Spleen (tissue), 11 donors: ENCODE measurements around the gene TAS2R16. TPM values are rescaled to one million over a fixed set of nuclear protein-coding genes. Genes with fewer than 3 reads are reported as not detected.
"Not testable (repeated sequence)": the region's sequence is repeated elsewhere in the genome, so short reads cannot be mapped to it uniquely, and the experiment has no call there.

Experiments
- DNase-seq: peaks from one replicate; pipeline ENCODE4 v3.0.0-alpha.2; 2020
- H3K27ac ChIP-seq, 8 donors: fragments of 200-600 bp; sonication (generic) in 7 of 8; 1 replicate in 4 of 8; 2 replicates in 4 of 8; pipeline versions ENCODE4 v1.5.0 to v1.8.0; 2016 to 2021; ENCODE audit warnings: inconsistent platforms in 4 of 8, mild to moderate bottlenecking in 4 of 8, moderate library complexity in 1 of 8
- H3K27me3 ChIP-seq, 7 donors: fragments of 200-600 bp; sonication (generic) in 6 of 7; replicated peaks in 1 of 7; 1 replicate in 4 of 7; 2 replicates in 3 of 7; pipeline versions ENCODE4 v1.5.0 to v1.8.0; 2016 to 2021; ENCODE audit warnings: inconsistent platforms in 3 of 7, mild to moderate bottlenecking in 1 of 7
- H3K36me3 ChIP-seq, 6 donors: fragments of 200-600 bp; sonication (generic) in 5 of 6; 1 replicate in 4 of 6; 2 replicates in 2 of 6; pipeline versions ENCODE4 v1.5.0 to v1.8.0; 2016 to 2021; ENCODE audit warnings: inconsistent platforms in 2 of 6
- H3K4me1 ChIP-seq, 6 donors: fragments of 200-600 bp; sonication (generic) in 5 of 6; 1 replicate in 3 of 6; 2 replicates in 3 of 6; pipeline versions ENCODE4 v1.5.0 to v1.8.0; 2016 to 2021; ENCODE audit warnings: inconsistent platforms in 3 of 6
- H3K4me3 ChIP-seq, 8 donors: fragments of 200-600 bp; sonication (generic) in 7 of 8; 1 replicate in 4 of 8; 2 replicates in 4 of 8; pipeline versions ENCODE4 v1.5.0 to v1.8.0; 2016 to 2021; ENCODE audit warnings: inconsistent platforms in 4 of 8, mild to moderate bottlenecking in 4 of 8, moderate library complexity in 2 of 8
- H3K9me3 ChIP-seq, 8 donors: fragments of 200-600 bp; sonication (generic) in 7 of 8; 1 replicate in 4 of 8; 2 replicates in 4 of 8; pipeline versions ENCODE4 v1.5.0 to v1.8.0; 2016 to 2021; ENCODE audit warnings: inconsistent platforms in 4 of 8
- POLR2A ChIP-seq, 3 donors: fragments of 450-650 bp; IDR thresholded peaks; one replicate each; pipeline ENCODE4 v1.5.1; 2017; ENCODE audit warnings: antibody characterized with exemption in 3 of 3, mild to moderate bottlenecking in 1 of 3
- POLR2AphosphoS5 ChIP-seq, 3 donors: sonication (generic); formaldehyde crosslinking; IDR thresholded peaks; one replicate each; pipeline ENCODE4 v1.5.1; 2017; ENCODE audit warnings: antibody characterized with exemption in 3 of 3
- WGBS, 5 donors: extraction: QIAGEN DNeasy Blood & Tissue Kit in 3 of 5; methylation state at CpG; one replicate each; pipeline versions ENCODE4 v1.1.5 to v1.1.7; 2013 to 2018; 5-methylcytosine and 5-hydroxymethylcytosine counted together
- intact Hi-C: fragments of 100-400 bp; cut with DNase I; formaldehyde crosslinking; loops from one replicate; pipeline ENCODE4 v1.15.0; 2023; ENCODE audit warnings: low total_unique reads
- polyA plus RNA-seq, 3 donors: library from polyadenylated mRNA; stranded (reverse); fragments of 200-250 nt; gene quantifications; one replicate each; pipeline ENCODE4 v1.2.1, GENCODE V29; 2013
- total RNA-seq, 7 donors: library from RNA; depleted of rRNA in 3 of 7; stranded (reverse); fragments of >200 nt in 3 of 7; fragmentation: NEBNext Ultra II Directional in 4 of 7; extraction: Animal tissue kit (Norgen Biotek cat#: 25700) in 4 of 7; gene quantifications; one replicate each; pipeline versions ENCODE4 v1.1.0 to v1.2.1, GENCODE V29; 2016 to 2021
- TF ChIP-seq, protein P1 (sequence below), 11 experiments: fragments of 200-600 bp in 7 of 11; fragments of 450-650 bp in 4 of 11; sonication (generic) in 4 of 11; IDR thresholded peaks in 8 of 11; conservative IDR thresholded peaks in 3 of 11; 1 replicate in 7 of 11; 2 replicates in 4 of 11; pipeline versions ENCODE4 v1.4.0 to v1.8.0; 2016 to 2021; ENCODE audit warnings: antibody characterized with exemption in 11 of 11, inconsistent platforms in 4 of 11, mild to moderate bottlenecking in 1 of 11
- donor health status: healthy with polysubstance abuse.
- donor health status: DM: no; HTN: no; CAD: no; lungs with moderate emphysema.
- donor health status: DM: no; HTN: no; CAD: no.
- donor health status: Bipolar disorder and iron deficiency.
- donor health status: healthy.
- donor health status: DM: no; HTN: no; CAD: no.
- donor health status: DM: yes; HTN: yes; CAD: no.

The TAS2R16 gene
- total and polyA plus RNA-seq, 10 donors: not detected

DNA sequence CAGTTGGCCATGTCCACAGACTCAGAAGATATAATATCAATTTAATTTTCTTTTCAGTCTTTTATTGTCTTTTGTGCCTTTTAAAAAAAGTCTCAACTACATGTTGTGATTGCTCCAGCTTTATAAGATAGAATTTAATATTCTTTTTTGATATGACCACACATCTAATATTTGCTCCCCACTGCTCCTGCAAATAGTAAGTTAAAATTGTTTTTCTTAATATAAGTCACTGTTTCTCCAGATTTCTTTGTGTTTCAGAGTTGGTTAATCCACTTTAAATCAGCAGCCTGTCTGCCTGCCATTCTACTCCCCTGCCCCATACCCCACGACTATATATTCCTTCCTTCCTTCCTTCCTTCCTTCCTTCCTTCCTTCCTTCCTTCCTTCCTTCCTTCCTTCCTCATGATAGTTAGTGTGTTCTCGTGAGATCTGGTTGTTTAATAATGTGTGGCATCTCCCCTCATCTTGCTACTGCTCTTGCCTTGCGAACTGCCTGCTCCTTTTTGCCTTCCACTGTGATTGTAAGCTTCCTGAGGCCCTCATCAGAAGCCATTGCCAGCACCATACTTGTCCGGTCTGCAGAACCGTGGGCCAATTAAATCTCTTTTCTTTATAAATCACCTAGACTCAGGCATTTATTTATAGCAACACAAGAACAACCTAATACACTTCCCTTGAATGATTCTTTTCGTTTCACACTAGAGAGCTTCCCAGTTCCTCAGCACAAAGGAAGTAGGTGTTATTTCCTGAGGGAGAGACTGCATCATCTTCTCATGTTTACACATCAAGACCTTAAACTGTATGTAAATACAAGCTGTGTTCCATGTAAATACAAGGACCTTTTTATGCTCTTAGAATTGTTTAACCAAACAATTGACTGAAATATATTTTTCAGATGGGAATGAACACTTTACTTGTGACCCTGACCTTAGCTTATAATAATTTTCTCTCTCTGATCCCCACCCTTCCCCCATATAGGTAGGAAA is 24.5 kb downstream of the TAS2R16 start:
- no peaks in the 10 kb centered on the region for H3K4me1 ChIP-seq
- 30 to 48% (median 35%) methylated on average over 5 to 6 of the region's 6 CpGs for WGBS, 5 donors
- no peak for DNase-seq
- no peak overlapping the region for H3K27ac ChIP-seq
- no peaks in the 10 kb centered on the region for H3K27me3 ChIP-seq
- intact Hi-C loops: no loop called here
- H3K4me3 ChIP-seq: no peak overlapping the region
- TF ChIP-seq POLR2AphosphoS5 (IDR thresholded peaks at IDR 0.05): no peak
- H3K36me3 ChIP-seq: no peaks in the 10 kb centered on the region
- no peaks in the 10 kb centered on the region for H3K9me3 ChIP-seq

- WGBS, 5 donors: 71 to 83% (median 76%) methylated on average over 4 of the region's 4 CpGs
- Histone ChIP-seq H3K9me3 (no peaks in the 10 kb centered on the region), H3K27ac (no peak overlapping the region), H3K4me1 (no peaks in the 10 kb centered on the region), H3K36me3 (no peaks in the 10 kb centered on the region), H3K27me3 (no peaks in the 10 kb centered on the region), H3K4me3 (no peak overlapping the region)
- no peak for DNase-seq
- intact Hi-C loops: no loop called here
- TF ChIP-seq POLR2AphosphoS5 (IDR thresholded peaks at IDR 0.05): no peak
- TF ChIP-seq, protein P1, sequence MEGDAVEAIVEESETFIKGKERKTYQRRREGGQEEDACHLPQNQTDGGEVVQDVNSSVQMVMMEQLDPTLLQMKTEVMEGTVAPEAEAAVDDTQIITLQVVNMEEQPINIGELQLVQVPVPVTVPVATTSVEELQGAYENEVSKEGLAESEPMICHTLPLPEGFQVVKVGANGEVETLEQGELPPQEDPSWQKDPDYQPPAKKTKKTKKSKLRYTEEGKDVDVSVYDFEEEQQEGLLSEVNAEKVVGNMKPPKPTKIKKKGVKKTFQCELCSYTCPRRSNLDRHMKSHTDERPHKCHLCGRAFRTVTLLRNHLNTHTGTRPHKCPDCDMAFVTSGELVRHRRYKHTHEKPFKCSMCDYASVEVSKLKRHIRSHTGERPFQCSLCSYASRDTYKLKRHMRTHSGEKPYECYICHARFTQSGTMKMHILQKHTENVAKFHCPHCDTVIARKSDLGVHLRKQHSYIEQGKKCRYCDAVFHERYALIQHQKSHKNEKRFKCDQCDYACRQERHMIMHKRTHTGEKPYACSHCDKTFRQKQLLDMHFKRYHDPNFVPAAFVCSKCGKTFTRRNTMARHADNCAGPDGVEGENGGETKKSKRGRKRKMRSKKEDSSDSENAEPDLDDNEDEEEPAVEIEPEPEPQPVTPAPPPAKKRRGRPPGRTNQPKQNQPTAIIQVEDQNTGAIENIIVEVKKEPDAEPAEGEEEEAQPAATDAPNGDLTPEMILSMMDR (IDR thresholded peaks at IDR 0.05 in 8 of 11, conservative IDR thresholded peaks at IDR 0.05 in 3 of 11): no peak
These were observed 27.1 kb downstream of the TAS2R16 start for GRCh38 chr7:122968389-122968788.

GRCh38 chr7:122965306-122965705 is 30.2 kb downstream of the TAS2R16 start:
- Histone ChIP-seq H3K27ac (no peak overlapping the region), H3K9me3 (no peaks in the 10 kb centered on the region), H3K36me3 (no peaks in the 10 kb centered on the region), H3K27me3 (no peaks in the 10 kb centered on the region), H3K4me3 (no peak overlapping the region), H3K4me1 (no peaks in the 10 kb centered on the region)
- DNase-seq: no peak
- WGBS, 5 donors: 69 to 85% (median 77%) methylated on average over 2 of the region's 2 CpGs
- TF ChIP-seq POLR2A (IDR thresholded peaks at IDR 0.05): no peak
- TF ChIP-seq, protein P1 (IDR thresholded peaks at IDR 0.05 in 8 of 11, conservative IDR thresholded peaks at IDR 0.05 in 3 of 11): no peak
- no peak for TF ChIP-seq POLR2AphosphoS5 (IDR thresholded peaks at IDR 0.05)
- intact Hi-C loops: no loop called here

DNA sequence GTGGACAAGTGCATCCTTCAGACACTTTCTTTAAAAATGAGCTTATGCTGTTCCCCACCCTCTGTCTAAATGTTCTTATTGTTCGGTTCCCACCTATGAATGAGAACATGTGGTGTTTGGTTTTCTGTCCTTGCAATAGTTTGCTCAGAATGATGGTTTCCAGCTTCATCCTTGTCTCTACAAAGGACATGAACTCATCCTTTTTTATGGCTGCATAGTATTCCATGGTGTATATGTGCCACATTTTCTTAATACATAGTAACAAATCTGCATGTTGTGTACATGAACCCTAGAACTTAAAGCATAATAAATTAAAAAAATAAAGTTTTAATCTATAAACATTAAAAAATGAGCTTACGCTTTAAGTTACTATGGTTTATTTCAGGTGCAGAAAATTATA is 41.8 kb downstream of the TAS2R16 start:
- intact Hi-C loops, H3K27me3 ChIP-seq, DNase-seq, H3K27ac ChIP-seq, H3K36me3 ChIP-seq, H3K9me3 ChIP-seq, H3K4me1 ChIP-seq, H3K4me3 ChIP-seq: not testable (repeated sequence)
- WGBS, 5 donors: 87 to 95% (median 93%) methylated on average over 2 of the region's 2 CpGs

DNA sequence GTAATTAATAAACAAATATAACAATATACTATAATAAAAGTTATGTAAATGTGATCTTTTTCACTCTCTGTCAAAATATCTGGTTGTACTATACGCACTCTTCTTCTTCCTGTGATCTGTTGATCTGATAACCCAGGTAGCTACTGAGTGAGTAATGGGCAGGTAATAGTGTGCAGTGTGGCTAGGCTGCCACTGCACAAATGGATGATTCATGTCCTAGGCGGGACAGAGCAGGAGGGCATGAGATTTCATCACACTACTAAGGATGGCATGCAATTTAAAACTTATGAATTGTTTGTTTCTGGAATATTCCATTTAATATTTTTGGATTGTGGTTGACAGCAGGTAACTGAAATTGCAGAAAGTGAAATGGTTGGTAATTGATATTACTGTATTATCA is 44.5 kb downstream of the TAS2R16 start:
- H3K4me3 ChIP-seq: no peak overlapping the region
- WGBS, 5 donors: 74 to 89% (median 84%) methylated on average over 2 of the region's 2 CpGs

More for the DNA sequence above, 44.5 kb downstream of the TAS2R16 start:
- no peak for DNase-seq
- no peak for TF ChIP-seq POLR2A (IDR thresholded peaks at IDR 0.05)
- TF ChIP-seq POLR2AphosphoS5 (IDR thresholded peaks at IDR 0.05): no peak
- TF ChIP-seq, protein P1 (IDR thresholded peaks at IDR 0.05 in 8 of 11, conservative IDR thresholded peaks at IDR 0.05 in 3 of 11): no peak
- Histone ChIP-seq H3K27me3 (no peaks in the 10 kb centered on the region), H3K36me3 (no peaks in the 10 kb centered on the region), H3K4me1 (no peaks in the 10 kb centered on the region), H3K27ac (no peak overlapping the region), H3K9me3 (peaks cover 0 to 8% (median 0%) of the 10 kb centered on the region in 8 donors)
- intact Hi-C loops: no loop called here
